Stimulated activated CD8-positive, alpha-beta memory T cell treated with anti-CD3 and anti-CD28 coated beads, Interleukin-12 subunit alpha, Interleukin-12 subunit beta, amount 100 ng/mL, for 1 hour (primary cell): ENCODE results near the gene AGAP1.

Source experiments
- DNase-seq: peaks from one replicate; pipeline ENCODE4 v3.0.0-alpha.2; 2020; ENCODE audit warnings: low read depth

Gene AGAP1

GRCh38 chr2:235533198-235533597, 39.4 kb downstream of the AGAP1 start:
- no peak for DNase-seq

- no peak for DNase-seq
Measured at GRCh38 chr2:235533616-235534385, 40.0 kb downstream of the AGAP1 start.

DNA sequence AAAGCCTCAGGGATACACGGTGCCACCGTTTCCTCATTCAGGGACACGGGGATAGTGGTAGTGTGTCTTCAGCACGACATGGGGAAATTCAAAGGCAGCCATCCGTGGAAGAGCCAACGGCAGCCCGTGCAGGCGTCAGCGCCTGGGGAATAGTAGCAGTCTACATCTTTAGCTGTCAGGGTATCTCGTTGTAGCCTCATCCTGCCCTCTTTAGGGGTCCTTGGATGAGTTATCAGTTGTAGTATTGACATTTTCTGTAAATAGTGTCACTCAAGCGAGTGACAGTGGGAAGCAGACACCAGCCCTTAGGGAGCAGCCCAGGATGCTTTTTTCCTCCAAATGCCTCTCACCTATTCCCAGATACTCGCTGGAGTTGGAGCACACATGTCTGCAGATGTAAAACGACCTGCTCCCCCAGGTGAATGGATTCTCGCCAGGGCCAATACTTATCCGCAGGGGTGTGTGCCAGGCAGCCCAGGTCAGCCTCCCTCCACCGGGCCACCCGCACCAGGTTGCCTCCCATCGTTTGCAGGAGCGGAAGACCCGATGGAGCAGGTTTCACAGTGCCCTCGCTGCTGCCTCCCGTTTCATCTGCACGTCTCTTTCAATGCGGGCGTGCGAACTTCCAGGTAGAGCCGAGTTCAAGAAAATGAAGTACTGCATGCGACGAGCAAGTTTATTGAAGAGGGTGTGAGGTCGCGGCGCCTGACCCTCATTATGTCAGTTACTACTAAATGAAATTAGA, 41.0 kb downstream of the AGAP1 start:
- no peak for DNase-seq

DNA sequence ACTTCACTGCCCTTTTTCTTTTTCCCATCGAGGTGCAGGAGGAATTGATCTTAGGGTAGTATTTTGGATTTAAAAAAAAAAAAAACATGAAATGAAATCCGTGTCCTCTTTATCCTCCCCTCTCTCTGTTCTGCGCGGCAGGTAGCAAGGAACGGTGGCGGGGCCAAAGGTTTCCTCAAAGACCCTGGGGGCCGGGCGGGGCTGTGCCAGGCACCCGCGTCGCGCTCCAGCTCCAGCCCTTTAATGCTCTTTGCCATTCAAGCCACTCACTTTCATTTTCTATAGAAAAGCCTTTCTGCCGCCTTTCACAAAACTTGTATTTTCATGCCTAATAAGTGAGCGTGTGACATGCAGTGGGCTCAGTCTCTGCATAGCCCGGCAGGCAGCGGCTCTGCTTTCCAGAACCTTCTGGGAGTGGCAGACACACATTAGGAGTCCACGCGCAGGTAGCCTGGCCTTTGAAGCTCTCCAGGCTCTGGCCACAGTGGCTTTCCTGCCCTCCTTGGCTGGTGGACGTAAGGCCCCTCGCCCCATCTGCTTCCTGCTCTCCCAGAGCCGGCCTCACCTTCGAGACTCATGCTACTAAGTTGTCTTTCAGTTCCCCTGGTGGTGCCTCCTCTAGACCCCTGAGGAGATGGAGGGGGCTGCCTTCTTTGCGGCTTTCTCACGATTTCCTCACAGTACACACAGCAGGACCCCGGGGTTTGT, 41.7 kb downstream of the AGAP1 start:
- no peak for DNase-seq

DNA sequence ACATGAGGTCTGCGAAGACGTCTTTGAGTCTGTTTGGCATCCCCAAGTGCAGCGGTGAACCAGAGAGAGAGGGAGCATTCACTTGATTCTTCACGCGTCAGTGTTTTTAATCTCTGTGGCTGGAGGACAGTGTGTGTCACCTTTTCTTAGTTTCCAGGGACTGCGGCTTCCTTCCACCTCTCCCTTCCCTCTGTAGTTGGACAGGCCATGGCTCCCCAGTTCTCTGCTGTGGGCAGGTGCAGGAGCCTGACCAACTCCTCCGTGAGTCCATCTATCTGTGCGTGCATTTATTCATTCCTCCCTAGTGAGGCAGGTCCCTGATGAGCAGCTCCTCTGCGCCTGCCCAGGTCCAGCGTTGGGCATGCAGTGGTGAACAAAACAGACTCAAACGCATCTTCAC, 42.9 kb downstream of the AGAP1 start:
- no peak for DNase-seq

DNA sequence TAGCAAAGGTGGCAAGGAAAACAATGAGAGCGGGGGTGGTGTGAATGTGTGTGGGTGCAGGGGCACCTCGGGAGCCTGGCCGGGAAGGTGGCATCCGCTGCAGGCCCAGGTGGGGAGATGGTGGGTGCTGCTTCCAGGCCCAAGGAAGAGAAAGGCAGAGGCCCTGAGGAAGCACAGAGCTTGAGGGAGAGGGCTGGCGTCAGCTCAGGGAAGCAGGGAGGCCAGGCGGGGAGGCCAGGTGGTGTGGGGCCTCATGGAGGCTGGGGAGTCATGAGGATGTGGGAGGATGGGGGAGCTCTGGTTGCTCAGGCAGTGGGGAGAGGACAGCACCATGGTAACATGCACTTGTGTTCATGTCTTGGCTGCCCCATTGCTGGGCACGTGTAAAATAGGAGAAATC, 43.3 kb downstream of the AGAP1 start:
- no peak for DNase-seq

- DNase-seq = no peak
Measured at GRCh38 chr2:235537587-235537986, 43.7 kb downstream of the AGAP1 start.

DNA sequence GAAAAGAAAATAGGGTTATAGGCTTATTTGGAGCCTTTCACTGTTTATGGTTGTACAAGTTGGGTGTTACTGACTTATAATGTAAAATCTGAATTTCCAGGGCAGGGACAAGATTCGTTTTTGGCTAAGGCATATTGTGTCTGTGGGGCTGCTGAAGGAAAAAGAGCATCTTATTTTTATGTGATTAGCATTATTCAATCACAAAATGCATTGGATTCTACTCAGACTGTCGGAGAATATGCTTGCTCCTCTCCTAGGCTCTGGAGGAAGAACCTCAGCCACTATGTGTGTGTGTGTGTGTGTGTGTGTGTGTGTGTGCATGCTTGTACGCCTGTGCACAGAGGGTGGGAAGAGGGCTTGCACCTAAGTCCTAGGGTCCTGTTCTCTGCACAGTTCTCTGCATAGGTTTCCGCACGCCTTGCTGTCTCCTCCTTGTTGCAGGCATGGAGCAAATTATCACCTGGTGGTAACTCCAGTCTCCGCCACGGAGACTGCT, 44.3 kb downstream of the AGAP1 start:
- DNase-seq = no peak

- no peak for DNase-seq
Measured at GRCh38 chr2:235538981-235539380, 45.1 kb downstream of the AGAP1 start.

DNA sequence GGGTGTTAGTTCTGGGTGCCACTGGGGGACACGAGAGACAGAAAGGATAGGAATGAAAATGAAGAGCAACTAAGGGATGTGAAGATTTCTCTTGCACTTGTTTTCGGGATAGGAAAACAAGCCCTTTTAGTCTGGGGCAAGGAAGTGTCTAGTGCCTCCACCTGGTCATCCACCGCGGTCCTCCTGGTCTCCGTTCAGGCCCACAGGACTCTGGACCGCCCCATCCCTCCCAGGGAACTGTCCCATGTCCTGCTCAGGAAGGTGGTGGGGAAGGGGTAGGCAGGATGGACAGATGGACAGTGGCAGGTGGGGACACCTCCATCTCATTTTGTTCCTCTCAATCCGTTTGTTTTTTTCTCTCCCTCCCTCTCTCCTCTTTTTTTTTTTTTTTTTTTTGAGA, 45.9 kb downstream of the AGAP1 start:
- no peak for DNase-seq

DNA sequence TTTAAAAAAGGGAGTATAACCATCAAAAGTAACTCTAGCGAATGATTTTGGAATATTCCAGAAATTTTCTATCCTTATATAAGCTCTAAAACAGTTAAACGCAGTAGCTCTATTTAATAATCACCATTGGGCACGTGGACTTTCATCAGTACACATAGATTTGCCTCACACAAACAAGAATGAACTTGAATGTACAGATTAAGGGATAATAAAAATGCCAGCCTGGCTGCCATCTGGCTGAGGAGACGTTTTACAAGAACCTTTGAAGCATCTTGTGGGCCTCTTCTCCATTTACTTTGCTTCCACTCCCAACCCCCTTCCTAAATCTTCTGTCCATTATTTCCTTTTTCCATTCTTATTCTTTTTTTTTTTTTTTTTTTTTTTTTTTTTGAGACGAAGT, 47.2 kb downstream of the AGAP1 start:
- DNase-seq = no peak

DNA sequence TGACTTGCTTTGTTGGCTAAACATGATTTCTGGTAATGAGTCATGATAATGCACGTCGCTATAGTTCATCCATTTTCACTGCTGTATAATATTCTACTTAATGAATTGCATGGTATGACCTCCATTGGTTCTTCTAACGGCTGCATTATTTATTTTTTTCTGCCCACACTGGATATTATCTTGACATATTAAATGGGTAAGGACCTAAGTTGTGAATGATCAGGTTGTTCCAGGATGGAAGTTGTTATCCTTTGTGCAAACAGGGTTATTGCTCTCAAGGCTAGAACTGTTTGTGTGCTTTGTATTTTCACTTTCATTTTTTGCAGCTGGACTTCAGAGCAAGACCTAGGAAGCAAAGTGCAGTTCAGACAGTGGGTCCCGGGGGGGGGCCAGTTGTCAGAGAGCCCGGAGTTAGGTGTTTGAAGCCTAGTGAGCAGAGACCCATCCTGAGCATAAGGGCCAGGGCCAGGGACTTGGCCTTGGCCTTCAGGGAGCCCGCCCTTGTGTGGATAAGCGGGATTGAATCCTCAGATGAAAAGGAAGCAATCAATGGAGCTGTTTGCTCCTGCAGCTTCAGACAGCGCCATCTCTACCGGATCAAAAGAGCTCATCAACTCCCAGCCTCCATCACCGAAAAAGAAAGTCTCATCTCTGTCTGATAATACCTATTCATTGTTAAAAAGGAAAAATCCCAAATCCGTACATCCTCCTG, 48.2 kb downstream of the AGAP1 start:
- DNase-seq = no peak

GRCh38 chr2:235542733-235543127, 48.9 kb downstream of the AGAP1 start:
- DNase-seq = no peak

DNA sequence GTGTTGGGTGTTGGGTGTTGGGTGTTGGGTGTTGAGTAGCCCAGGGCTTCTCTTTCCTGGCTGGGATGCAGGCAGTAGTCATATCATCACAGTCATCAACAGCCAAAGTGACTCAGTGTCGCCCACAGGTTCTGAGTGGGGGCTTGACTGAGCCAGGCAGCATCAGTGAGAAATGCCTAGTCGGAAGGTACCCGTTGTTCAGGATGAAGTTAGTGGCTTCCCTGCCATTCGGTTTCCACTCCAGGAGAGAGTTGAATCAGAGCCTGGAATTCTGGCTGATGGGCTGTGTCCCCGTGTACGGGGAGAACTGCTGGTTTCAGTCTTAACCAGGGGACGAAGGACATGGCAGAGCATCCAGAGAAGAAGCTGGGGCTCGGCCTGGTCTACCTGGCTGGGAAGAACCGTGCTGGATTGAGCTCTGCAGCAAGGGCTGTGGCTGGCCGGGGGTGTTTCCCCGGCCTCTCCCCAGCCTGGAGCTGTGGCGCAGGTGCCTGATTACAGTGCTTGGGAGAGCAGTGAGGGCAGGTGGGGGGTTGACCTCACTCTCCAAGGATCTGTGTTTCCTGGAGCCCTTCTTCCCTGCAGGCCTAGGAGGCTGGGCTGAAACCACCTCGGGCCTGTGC, 49.4 kb downstream of the AGAP1 start:
- no peak for DNase-seq

DNA sequence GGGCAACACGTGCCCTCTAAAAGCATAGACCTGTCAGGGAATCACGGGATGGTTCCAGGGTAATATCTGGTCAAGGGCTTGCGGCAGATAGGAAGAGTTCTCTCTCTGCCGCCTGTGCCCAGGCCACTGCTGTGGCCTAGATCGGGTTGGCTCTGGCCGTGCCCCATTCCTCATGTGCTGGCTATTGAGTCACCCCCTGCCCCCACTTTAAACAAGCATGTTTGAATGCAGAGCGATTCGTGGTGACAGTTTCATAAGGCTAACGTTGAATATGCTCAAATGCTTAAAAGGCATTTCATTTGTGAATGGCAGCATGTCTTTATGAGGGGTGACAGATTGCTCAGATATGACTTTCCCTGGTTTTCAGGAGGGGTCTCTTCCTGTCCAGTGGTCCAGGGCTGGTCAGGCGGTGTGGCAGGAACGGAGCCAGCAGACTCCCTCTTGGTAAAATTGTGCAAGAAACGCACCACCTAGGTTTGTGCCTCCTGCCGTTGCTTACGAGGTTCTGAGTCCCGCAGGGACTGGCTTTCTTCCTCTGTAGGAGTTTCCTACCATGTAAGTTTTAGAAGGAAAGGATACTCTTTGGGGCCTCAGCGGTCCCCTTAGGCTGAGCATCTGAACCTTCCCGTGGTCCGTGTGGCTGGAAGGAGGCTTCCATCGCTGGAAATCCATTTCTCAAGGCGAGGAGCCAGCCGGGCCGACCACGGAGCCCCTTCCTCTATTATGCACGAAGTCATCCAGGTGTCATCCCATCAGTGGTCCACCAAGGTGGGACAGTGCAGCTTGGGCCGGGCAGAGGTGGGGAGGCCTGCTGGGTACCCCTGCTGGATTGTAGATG, 50.2 kb downstream of the AGAP1 start:
- DNase-seq = no peak

GRCh38 chr2:235544689-235544969, 50.8 kb downstream of the AGAP1 start:
- no peak for DNase-seq

- no peak for DNase-seq
Measured at GRCh38 chr2:235545339-235546150, 51.7 kb downstream of the AGAP1 start.

- no peak for DNase-seq
Measured at GRCh38 chr2:235546151-235546435, 52.2 kb downstream of the AGAP1 start.

GRCh38 chr2:235546436-235546835, 52.6 kb downstream of the AGAP1 start:
- no peak for DNase-seq

- DNase-seq = no peak
Measured at GRCh38 chr2:235549735-235550377, 56.0 kb downstream of the AGAP1 start.
